GM21447 (cell line): ENCODE data around the gene ANKRD34A.

Experiments used
- ATAC-seq: cut with Tn5 transposase; IDR thresholded peaks from one replicate; pipeline ENCODE4 v1.9.1; 2021; ENCODE audit not compliant: unreplicated experiment

The ANKRD34A gene

GRCh38 chr1:145964328-145965118 lies at the start of gene ANKRD34A, which contains the start of gene POLR3GL:
ANKRD34A (minus strand) TSS chr1:145964575; CDS start chr1:145961759, 2,816 bp downstream.
POLR3GL (plus strand) TSS chr1:145964690; CDS start chr1:145974866, 10,176 bp downstream.
- peak; percentile 83 for ATAC-seq

GRCh38 chr1:146013559-146013922 lies 49.2 kb upstream of the ANKRD34A start:
- ATAC-seq = no peak

- no peak for ATAC-seq
Measured at GRCh38 chr1:146012703-146013558, 48.6 kb upstream of the ANKRD34A start.

DNA sequence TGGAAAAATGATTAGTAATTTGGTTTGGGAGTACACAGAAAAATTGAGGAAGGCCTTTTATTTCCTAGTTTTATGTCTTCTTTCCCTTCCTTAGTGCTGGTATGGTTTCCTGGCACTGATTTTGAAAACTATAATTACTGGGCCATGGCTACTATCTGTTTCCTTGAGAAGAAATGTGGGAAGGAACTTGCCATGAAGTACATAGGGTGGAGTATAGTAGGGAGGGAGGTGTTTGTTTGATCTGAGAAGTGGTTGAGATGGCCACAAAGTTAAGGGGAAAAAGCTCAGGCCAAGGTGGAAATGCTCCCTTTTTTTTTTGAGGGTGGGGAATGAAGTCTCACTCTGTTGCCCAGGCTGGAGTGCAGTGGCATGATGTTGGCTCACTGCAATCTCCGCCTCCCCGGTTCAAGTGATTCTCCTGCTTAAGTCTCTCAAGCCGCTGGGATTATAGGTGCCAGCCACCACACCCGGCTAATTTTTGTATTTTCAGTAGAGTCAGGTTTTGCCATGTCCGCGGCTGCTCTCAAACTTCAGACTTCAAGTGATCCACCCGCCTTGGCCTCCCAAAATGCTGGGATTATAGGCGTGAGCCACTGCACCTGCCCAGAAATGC lies 45.9 kb upstream of the ANKRD34A start:
- ATAC-seq = no peak

- ATAC-seq = no peak
Measured at GRCh38 chr1:146007489-146008133, 43.2 kb upstream of the ANKRD34A start.

DNA sequence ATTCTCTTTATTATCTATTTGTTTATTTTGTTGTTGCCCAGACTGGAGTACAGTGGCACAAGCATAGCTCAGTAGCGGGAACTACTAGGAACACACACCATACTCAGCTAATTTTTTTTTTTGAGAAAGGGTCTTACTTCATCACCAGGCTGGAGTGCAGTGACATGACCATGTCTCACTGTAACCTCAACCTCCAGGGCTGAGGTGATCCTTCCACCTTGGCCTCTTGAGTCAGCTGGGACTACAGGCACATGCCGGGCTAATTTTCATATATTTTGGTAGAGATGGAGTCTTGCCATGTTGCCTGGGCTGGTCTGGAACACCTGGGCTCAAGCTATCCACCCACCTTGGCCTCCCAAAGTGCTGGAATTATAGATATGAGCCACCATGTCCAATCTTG lies 37.3 kb upstream of the ANKRD34A start:
- no peak for ATAC-seq

DNA sequence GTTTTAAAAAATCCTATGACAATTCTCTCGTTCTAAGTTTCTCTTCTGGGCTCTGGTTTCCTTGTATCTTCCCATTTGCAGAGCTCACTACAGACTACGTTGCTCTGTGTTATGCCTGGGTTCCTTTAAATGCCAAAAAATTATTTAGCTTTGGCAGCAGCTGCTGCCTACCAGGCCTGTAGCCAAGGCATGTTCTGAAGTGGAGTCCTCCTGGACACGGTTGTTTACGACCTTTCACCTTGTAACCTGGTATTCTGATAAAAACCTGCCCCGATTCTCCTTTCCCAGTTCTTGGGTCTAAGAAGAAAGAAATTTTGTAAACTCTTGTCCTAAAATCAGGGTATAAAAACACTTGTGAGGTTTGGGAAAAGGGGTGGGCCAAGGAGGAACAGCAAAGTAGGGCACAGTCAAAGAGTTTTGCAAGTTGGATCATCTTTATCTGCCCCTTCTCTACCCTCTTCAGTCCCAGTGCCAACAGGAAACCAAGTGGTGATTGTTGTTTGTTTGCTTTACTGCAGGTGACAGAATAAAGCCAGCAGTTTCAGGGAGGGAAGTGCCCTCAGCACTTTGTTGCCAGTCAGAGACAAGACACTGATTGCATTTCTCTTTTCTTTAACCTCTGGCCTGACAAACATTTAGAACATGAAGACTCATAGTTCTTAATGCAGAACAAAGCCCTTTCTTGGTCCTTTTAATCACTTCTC lies 35.1 kb upstream of the ANKRD34A start:
- ATAC-seq = no peak

GRCh38 chr1:145997718-145998023 lies 33.3 kb upstream of the ANKRD34A start:
- no peak for ATAC-seq

DNA sequence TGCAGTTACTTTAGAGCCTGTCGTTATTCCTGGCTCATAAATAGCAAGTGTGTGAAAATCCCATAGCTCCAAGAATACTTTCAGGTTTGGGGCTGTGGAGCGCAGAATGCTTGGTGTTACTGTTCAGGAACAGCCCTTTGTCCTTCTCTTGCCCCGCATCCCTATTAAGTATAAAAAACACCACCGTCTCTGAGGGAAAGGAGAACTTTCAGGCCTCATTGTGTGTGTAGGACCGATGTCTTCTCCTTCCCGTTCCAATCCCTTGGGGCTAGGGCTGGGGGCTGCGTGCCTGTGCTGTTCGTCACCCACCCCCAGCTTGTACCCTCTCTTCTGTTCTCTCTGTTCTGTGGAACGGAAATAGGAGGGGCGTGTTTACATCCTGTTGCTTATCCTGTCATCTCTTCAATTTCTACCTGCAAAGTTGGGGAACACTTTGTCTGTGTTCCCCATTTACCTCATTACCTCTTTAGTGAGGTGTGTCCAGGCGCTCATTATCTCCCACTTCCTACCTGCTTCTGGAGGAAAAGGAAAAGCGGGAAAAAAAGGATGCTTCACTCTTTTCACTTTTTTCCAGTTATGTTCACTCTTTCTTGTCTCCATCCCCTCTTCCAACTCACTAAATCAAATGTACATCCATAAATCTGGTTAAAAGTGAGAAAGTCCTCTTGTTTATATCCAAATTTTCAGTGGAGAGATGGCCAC lies 32.8 kb upstream of the ANKRD34A start:
- peak; percentile 34 for ATAC-seq

GRCh38 chr1:145996433-145997015 lies 32.1 kb upstream of the ANKRD34A start, which contains the start of gene TXNIP:
TXNIP (minus strand) TSS chr1:145996579; CDS start chr1:145996266, 313 bp downstream.
- ATAC-seq = peak; percentile 91

DNA sequence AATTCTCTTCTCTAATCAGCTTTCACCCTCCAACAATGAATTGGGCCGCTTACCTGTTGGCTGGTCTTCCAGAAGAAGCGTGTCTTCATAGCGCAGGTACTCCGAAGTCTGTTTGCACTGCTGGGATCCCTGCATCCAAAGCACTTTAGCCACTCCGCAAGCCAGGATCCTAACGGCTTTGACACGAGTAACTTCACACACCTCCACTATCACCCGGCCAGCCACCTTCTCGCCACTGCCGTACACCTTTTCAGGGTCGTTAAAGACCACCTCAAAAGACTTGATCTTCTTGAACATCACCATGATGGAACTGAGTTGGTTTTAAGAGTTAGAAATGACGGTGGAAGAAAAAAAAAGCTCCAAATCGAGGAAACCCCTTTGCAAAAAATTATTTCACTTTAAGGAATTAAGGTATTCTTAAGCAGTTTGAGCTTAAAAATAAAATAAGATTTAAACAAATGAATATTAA lies 31.6 kb upstream of the ANKRD34A start:
- ATAC-seq = no peak

DNA sequence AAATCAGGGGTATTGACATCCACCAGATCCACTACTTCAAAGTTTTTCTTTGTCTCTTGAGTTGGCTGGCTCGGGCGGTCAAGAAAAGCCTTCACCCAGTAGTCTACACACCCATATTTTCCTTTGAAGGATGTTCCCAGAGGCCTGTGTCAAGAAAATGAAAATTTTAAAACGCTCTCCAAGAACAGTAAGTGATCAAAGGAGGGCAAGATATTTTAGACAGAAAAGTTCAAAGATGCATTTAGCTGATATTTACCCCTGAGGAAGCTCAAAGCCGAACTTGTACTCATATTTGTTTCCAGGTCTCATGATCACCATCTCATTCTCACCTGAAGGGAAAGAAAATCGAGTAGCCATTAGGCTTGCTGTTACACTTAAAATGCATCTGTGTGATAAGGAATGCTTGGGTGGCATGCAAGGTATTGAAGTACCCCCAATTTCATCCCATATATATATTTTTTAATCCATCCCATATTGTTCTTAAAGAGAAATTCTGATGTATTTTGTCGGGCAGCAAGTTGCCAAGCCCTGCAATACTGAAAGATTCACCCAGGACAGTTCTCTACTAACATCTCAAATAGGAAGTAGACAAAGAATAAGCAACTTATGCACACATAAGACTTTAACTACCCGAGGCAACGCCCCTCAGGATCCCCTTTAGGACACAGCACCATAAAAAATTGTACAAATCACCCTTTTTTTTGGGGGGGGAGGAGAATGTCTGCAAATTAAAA lies 30.9 kb upstream of the ANKRD34A start:
- ATAC-seq = no peak

DNA sequence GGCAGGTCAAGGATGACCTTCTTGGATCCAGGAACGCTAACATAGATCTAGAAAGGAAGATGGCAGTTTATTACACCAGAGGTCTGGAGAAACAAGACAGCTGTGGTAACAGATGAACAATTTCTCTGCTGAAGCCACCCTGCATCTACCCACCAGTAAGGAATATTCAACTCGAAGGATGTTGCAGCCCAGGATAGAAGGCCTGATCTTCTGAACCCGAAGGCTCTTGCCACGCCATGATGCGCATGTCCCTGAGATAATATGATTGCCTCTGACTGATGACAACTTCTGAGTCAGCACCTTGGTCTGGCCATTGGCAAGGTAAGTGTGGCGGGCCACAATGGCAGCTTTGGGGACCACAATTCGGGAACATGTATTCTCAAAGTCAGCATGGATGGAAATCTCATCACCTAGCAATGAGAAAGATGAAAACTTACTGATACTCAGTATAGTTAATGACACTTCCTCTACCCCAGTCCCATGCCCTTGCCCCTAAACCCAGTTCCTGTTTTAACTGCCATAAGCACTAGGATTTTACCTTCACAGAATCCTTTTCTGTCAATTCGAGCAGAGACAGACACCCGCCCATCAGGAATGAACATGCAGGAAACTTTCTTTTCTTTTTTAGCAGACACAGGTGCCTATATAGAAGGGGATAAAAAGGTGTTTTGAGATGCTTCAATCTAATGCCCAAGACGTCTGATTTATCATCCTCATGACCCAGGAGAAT lies 30.2 kb upstream of the ANKRD34A start:
- no peak for ATAC-seq

DNA sequence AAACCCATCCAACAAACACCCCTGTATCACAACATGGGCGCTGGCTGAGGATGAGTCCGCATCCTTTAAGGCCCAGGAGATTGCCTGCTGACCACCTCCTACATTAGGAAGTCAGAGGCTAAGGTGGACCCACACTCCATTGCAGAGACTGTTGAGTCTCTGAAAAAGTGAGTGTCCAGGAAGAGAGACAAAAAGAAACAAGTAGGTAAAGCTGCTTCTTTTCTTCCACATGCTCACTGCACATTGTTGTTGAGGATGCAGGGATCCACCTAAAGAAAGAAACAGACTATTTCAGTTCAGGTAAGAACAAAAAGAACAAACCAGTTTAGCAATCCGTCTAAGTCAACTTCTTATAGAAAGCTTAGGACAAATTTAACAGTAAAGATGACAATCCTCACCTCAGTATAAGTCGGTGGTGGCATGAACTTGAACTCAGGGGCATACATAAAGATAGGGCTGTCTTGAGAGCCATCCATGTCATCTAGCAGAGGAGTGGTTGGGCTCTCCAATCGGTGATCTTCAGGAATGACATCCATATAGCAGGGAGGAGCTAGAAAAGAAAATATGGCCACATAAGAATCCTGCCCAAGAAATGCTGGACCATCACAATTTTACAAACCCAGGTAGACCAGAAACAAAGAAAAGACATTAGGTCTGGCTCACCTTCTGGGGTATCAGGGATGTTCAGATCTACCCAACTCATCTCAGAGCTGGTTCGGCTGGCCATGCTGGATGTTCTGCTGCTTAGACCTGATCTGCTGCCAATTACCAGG lies 29.4 kb upstream of the ANKRD34A start:
- ATAC-seq = no peak

GRCh38 chr1:145992958-145993617 lies 28.7 kb upstream of the ANKRD34A start:
- no peak for ATAC-seq

GRCh38 chr1:145992502-145992936 lies 28.1 kb upstream of the ANKRD34A start:
- no peak for ATAC-seq
